GM23248 (cell line): ENCODE data around the gene BLVRA.
"Not testable (repeated sequence)": the region's sequence is repeated elsewhere in the genome, so short reads cannot be mapped to it uniquely, and the experiment has no call there.

Source experiments
- EZH2 ChIP-seq: fragments of 200-600 bp; sonication (generic); IDR thresholded peaks from 2 replicates; pipeline ENCODE4 v1.6.1; 2018; ENCODE audit warnings: antibody characterized with exemption, mild to moderate bottlenecking; ENCODE audit not compliant: insufficient read depth, poor library complexity, severe bottlenecking
- EZH2phosphoT487 ChIP-seq: fragments of 200-600 bp; sonication (generic); IDR thresholded peaks from 2 replicates; pipeline ENCODE4 v1.6.1; 2018; ENCODE audit warnings: antibody characterized with exemption, moderate library complexity, mild to moderate bottlenecking, low read depth; ENCODE audit not compliant: insufficient read depth

GRCh38 chr7:43784585-43785087, 26.2 kb downstream of the BLVRA start:
- not testable (repeated sequence) for TF ChIP-seq EZH2phosphoT487, EZH2
